ENCODE results near the gene SORBS2. TPM values are rescaled to one million over a fixed set of nuclear protein-coding genes. Genes with fewer than 3 reads are reported as not detected.

The SORBS2 gene
- total RNA-seq, 1 donor from 2014 or later: 828 TPM

DNA sequence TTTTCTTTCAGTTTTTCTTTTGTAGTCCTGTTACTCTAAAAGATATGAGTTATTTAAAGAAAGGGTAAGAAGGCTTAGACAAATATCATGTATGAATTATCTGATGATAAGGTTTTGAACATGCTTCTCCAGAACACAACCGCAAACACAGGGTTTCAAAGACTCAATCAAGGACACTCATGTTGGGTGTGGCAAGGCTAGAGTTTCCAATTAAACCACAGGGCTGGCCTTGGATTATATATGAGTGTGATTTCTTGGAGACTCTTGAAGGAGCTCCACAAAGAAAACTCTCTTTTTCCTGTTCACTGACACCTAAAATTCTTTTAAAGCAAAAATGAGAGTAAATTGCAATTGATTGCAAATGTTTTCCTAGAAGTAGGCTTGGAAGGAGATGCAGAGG, 166.6 kb downstream of the SORBS2 start:
- ATAC-seq (no peak), DNase-seq (ENCODE audit: missing footprints) (no peak)
- intact Hi-C loops (cut with DNase I): no loop called here

DNA sequence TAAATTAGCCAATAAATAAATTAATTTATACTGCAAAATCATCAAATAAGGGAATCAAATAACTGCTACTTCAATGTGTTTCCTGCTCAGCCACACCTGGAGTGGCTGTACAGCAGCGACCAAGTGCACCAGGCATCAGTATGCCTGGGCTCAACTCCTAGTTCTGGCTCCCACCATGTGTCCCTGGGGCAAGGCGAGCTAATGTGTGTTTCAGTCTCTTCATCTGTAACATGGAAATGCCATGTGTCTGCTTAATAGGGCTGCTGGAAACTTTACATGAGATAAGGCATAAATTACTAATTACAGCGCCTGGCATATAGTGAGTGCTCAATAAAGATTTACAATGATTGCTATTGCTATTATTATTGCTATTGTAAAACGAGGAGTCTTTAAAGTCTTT, 167.6 kb downstream of the SORBS2 start:
- intact Hi-C loops (cut with DNase I): loop anchor here (5.0 kb wide), 2 partner anchors 378 to 393 kb away; no protein-coding TSS in a partner anchor
- DNase-seq (ENCODE audit: missing footprints): no peak

DNA sequence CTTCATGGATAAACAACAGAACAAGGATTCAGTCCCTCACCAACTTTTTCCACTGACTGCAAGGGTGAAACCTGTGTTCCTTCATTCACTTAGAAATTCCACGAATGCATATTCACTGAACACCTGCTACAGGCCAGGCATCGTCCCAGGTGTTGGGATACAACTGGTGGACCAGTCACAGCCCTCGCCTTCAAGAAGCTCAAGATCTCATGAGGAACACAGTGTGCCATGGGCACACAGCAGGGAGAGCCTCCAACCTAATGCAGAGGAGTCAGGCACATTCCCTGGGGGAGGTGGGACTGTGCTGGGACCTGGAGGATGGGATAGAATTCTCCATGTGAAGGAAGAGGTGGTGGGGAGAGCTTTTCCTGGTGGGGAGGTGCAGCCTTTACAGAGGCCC, 169.1 kb downstream of the SORBS2 start:
- DNase-seq (ENCODE audit: missing footprints) (no peak), ATAC-seq (no peak)
- intact Hi-C loops (cut with DNase I): loop anchor here (5.0 kb wide), 2 partner anchors 379 to 394 kb away; no protein-coding TSS in a partner anchor

More for the DNA sequence above, 167.6 kb downstream of the SORBS2 start:
- ATAC-seq: no peak

DNA sequence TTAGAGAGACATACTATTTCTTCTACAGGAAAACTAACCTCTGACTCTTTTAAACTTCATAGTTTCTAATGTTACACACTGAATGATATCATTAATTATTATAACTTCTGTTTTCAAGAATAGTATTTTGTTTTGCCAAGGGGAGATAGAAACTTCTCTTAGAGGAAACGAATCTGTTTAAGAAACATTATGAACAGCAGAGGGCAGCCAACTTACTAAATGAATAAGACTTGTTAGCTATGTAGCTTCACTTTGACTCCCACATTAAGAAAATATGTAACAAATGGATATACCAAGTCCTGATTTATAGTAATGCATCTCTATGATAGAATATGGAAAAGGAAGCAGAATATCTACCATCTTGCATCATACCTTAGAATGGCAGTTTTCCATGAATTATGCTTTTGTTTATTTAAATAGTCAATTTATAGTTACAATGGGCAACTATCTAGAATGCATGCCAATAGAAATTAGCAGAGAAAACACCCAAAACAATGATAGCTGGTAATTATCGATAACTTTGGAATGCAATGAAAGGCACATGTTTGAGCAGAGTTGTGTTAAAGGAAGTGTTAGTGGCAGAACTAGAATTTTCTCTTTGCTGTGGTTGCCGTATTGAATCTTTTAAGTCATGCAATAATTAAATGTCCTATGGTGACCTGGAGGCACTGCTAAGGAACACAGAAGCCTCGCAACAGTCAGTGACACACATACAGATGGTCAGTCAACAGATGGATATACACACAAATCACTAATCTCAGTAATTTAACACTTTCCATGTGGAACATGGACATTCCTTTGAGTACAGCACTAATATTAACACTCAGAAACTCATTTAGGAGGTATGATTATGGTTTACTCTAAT, 171.0 kb downstream of the SORBS2 start:
- no peak for DNase-seq (ENCODE audit: missing footprints)
- ATAC-seq: no peak
- intact Hi-C loops (cut with DNase I): loop anchor here (5.0 kb wide), 2 partner anchors 381 to 396 kb away; no protein-coding TSS in a partner anchor

DNA sequence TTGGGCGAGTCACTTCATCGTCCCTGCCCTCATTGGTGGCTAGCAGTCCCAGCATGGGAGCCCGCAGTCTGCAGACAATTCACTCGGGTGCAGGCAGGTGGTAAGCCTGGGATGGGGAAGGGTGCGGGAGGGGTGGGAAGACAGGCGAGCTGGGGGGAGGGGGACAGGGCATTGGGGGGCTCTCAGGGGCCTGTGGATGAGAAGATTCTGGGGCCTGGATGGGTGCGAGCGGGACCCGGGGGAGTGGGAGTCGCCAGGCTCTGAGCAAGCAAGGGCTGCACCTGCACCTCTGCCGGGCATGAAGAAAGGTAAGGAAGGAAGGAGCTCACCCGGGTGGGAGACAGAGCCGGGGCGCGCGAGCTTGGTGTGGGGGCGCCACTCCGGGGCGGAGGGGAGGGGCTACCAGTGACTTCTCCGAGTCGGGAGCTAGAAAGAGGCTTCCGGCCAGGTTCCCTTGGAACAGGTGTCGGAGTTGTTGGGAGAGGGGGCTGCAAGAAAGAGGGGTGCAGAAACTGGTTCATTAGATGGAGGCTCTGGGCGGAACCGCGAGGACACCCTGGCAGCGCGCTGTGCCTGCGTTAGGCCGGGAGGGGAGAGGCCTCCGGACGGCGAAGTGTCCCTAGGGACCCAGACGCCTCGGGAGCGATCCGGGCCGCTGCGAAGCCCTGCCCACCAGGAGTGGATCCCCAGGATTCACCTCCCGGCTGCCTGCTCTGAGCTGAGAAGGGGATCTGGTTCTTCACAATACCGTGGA, 173.3 kb downstream of the SORBS2 start:
- ATAC-seq: peak; percentile 44
- intact Hi-C loops (cut with DNase I): no loop called here
- DNase-seq (ENCODE audit: missing footprints): no peak

DNA sequence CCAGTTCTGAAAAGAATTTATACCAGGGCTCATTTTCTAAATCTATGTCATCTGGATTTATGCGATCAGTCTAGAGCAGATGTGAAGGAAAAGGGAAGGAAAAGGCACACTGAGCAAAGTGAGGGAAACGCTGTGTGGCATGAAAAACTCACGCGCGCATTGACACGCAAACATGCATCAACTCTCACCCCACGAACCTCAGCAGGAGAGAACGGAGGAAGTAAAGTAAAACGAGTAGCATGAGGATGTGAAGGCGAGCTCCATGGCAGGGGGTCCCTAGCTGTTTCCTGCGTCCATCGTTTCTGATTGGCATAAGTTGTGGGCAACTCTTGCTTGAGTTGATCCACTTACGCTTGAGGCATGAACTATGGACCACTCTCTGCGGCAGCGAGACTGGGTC, 173.9 kb downstream of the SORBS2 start:
- ATAC-seq: peak; percentile 3
- intact Hi-C loops (cut with DNase I): no loop called here
- DNase-seq (ENCODE audit: missing footprints): no peak

DNA sequence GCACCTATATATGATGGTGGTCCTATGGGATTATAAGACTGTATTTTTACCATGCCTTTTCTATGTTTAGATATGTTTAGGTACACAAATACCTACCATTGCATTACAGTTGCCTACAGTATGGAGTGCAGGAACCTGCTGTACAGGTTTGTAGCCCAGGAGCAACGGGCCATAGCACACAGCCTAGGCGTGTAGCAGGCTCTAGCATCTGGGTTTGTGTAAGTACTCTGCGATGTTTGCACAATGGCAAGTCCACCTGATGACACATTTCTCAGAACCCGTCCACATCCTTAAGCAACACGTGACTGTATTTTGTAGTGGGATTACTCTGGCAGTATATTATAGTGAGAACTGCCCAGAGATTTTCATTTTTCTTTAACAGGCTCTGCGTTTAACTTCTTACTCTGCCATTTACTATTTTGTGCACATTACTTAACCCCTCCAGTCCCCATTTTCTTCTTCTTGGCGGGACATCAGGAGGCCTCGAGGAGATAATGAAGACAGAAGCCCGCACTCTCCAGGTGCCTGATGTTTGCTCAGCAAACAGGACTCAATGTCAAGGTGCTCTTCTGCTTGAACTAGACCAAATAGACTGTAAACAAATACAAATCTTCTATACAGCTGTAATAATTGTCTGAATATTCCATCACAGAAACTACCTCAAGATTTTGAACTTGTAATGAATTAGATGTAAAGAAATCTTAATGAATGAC, 174.7 kb downstream of the SORBS2 start:
- ATAC-seq (no peak), DNase-seq (ENCODE audit: missing footprints) (no peak)
- intact Hi-C loops (cut with DNase I): no loop called here

DNA sequence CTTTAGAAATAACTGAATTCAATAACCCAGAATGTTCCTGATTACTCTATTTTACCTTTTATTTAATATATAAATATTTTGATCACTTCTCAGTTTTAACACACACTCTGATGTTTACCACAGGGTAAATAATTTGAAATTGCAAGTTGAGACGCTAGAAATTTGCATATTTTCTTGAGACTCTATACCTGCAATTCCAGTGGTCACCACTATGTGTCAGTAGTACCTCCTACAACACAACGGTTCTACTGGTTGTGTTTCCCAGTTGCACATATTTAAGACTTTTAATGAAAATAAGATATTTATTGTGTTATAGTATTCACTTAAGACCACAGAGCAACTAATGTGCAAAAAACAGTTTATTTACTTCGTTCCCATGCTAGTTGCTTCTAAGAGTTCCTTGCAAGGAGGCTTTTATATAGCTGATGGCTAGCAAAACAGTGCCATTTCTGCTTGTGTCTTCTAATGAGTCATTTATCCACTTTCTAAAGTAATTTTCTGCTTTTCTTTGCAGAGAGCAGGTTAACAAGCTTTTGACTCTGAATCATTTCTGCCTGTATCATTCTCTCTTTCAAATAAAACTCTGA, 177.8 kb downstream of the SORBS2 start:
- ATAC-seq (no peak), DNase-seq (ENCODE audit: missing footprints) (no peak)
- intact Hi-C loops (cut with DNase I): no loop called here

DNA sequence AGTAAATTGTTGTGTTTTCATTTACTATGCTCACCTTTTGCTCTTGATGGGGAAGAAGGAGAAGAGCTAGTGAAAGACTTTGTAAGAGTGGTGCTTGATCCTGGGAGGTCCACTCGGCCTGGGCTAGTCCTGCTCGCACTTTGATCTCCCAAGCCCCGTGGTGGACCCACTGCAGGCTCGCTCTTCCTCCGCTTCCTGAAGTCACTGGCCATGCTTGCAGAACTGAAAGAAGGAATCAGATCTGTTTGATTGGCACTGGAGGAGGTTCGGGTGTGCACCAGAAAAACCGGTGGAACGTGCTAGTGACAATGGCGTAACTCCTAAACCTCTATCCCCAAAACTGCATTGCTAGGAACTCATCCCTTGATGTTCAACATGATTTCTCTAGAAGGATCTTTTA, 185.2 kb downstream of the SORBS2 start:
- no peak for ATAC-seq
- DNase-seq (ENCODE audit: missing footprints): no peak
- intact Hi-C loops (cut with DNase I): no loop called here

DNA sequence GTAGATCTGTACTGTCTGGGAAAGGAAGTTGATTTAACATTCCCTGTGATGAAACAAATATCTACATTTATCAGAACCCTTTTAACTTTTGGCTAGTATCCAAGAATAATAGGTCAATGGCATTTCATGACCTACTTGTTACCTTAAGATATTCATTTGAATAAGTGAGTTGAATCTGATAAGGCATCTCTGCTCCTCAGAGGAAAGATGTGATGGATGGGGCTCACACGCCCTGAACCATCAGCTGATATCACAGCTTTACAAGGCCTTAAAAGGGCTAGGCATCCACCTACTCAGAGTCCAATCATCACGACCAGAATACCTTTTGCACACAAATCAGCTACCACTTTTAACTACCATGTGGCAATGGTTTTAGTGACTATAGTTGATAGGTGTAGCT, 186.5 kb downstream of the SORBS2 start:
- intact Hi-C loops (cut with DNase I): no loop called here
- no peak for ATAC-seq
- DNase-seq (ENCODE audit: missing footprints): no peak

DNA sequence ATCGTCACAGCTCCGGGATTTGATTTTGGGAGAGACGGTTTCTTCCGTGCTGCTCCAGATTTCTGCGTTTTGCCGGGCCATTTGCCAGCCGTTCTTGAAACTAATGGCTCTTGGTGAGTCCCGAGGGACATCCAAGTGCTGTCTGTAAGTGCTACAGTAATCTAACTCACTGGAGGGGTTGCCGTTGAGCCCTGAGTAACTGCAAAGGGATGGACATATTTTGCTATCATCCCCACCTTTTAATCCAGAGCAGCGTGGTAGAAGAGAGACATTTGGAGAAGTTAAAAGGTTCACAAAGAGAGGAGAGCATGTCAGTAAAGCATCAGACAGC, 187.8 kb downstream of the SORBS2 start:
- ATAC-seq: peak; percentile 31
- DNase-seq (ENCODE audit: missing footprints): no peak
- intact Hi-C loops (cut with DNase I): no loop called here

DNA sequence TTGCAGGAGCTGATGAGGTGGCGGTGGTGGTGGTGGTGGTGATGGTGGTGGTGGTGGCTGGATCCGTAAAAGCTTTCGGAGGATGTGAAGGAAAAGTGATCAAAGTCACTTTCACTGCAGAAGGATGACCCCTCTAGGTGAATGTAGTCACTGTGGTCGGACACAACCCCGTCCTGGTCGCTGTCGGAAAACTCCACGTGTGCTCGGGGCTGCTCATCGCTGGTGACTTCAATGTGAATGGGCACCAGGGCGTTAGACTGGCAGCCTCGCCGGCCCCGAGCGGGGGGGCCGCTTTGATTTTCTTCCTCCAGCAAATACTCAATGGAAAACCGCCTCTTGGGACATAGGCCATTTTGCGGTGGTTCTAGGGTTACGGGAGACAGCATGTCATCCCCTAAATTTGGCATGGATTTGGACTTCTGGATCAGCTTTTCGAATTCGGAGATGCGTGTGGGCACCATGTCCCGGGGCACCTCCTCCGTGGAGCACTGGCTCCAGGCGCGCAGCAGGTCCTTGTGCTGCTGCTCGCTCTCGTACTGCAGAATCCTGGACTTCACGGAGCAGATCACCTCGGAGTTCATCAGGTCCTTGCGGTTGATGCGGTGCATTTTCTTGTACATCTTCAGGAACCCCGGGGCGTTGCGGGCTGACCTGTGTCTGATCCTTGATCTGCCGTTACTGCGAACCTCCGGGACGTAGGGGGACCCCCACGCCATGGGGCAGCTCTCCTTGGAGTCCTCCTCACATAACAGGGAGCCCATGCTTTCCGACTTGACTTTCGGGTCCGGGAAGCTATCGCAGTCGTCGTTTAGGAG, 188.3 kb downstream of the SORBS2 start:
- peak; percentile 45 for ATAC-seq
- intact Hi-C loops (cut with DNase I): no loop called here
- peak; percentile 58 for DNase-seq (ENCODE audit: missing footprints)

DNA sequence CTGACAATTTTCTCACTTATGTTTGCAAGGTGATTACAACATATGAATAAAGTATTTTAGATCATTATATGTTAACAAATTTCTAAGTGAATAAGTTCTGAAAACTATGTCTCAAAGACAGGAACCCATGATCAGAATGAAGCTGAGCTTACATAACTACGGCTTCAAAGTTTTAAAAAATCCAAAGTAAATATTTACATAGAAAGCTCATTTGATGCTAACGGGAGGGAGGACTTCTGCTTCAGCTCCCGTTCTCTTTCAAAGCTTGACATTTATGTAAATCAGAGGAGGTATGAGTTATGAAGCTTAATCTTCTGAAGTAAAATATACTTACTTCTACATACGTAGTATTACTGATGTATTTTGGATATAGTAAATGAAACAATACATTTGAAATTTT, 203.8 kb downstream of the SORBS2 start:
- ATAC-seq (no peak), DNase-seq (ENCODE audit: missing footprints) (no peak)

DNA sequence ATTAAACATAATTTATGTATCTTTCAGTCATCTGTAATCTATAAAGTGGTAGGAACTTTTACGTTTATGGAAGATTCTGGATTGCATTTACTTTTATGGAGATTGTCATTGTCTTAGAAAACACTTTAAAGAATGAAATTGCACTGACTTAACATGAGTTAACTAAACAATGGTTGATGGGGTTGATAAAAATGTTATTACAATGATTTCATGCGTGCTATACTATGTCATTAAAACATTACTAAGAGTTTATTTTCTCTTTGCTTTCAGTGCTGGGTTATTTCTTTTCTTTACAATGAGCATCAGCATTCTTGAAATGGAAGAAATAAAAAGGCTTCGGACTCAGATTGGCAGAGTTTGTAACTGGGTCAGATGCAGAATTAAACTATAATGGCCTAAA, 209.6 kb downstream of the SORBS2 start:
- intact Hi-C loops (cut with DNase I): no loop called here
- DNase-seq (ENCODE audit: missing footprints) (no peak), ATAC-seq (no peak)

More for the DNA sequence above, 203.8 kb downstream of the SORBS2 start:
- intact Hi-C loops (cut with DNase I): no loop called here

DNA sequence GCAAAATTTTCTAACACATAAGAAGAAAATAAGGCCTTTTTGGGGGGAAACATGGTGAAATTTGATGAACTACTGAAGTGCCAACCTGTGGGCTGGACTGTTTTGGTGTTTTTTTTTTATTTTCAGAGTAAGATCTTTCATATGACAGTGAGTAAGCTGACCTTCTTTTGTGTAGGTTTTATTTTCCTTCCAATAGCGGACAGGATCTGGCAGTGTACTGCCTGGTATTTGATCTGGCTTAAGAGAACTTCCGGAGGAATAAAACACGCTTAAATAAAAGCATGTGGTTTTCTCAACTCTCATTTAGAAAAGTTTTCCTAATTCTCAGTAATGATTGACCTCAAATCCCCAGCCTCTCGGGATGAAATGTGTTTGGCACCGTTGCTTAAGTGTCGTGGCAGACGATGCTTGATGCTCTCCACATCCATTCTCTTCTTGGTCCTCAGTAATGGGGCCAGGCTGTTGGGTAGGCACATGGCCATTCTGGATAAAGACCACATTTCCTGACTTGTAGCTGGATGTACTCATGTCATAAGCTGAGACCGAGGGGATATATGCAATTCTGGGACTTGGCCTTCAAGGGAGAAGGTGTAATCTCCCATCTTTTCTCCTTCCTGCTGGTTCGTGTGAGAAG, 211.1 kb downstream of the SORBS2 start:
- no peak for ATAC-seq
- intact Hi-C loops (cut with DNase I): no loop called here

DNA sequence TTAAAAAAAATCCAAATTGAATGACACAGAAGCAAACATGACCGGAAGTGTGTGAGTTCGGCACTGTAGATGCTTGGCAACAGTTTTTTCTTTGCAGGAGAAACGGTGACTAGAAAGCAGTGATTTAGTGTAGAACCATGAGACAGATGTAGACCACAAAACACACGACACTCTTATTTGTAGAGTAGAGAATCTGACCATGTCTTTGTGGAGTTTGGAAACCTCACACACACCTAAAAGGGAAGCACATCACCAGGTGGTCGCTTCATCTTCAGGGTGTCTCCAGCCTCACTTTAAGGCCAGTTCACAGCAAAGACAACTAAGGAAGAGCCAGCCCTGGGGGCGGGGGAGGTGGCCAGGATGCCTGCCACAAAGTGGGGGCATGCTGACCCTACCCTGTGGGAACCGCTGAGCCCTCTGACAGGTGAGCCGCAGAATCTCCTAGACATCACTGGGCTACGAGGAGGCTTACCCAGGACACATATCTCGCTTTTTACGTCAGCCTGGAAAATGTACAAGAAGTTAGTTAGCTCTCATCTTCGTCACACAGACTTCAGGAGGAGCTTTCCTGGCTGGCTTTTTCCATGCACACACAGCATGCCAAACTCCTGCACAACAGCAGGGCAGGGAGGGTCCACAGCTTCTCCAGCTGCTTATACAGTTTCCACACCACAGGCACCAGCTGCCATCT, 212.3 kb downstream of the SORBS2 start:
- intact Hi-C loops (cut with DNase I): loop anchor here (5.0 to 10.0 kb wide), 3 partner anchors 62 to 385 kb away; partner anchors contain the start of genes ANKRD37, LRP2BP and PDLIM3
- ATAC-seq: peak; percentile 42
- DNase-seq (ENCODE audit: missing footprints): no peak

More for the DNA sequence above, 211.1 kb downstream of the SORBS2 start:
- DNase-seq (ENCODE audit: missing footprints): no peak
